Measurements from ENCODE around the gene ETS1.
A peak's percentile ranks its signal among the peaks of the same experiment; 100 is the strongest.

ETS1 gene

DNA sequence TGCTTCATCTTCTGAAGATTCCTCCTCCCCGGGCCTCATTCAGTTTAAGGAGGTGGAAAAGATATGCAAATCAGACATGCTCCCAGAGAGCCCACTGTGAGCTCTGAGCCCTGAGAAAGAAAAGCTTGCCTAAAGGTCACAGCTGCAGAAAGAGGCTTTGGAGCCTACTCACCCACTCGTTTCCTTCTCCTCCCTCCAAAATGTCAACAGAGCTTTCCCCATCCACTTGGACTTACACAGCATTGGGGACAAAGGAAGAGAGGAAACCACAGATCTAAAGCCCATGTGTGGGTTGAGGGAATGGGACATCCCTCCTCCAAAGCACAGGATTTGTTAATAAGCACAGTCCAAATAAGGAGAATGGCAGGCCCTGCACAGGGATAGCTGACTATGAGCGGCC lies 158.4 kb downstream of the ETS1 start:
- TF ChIP-seq, protein P1, sequence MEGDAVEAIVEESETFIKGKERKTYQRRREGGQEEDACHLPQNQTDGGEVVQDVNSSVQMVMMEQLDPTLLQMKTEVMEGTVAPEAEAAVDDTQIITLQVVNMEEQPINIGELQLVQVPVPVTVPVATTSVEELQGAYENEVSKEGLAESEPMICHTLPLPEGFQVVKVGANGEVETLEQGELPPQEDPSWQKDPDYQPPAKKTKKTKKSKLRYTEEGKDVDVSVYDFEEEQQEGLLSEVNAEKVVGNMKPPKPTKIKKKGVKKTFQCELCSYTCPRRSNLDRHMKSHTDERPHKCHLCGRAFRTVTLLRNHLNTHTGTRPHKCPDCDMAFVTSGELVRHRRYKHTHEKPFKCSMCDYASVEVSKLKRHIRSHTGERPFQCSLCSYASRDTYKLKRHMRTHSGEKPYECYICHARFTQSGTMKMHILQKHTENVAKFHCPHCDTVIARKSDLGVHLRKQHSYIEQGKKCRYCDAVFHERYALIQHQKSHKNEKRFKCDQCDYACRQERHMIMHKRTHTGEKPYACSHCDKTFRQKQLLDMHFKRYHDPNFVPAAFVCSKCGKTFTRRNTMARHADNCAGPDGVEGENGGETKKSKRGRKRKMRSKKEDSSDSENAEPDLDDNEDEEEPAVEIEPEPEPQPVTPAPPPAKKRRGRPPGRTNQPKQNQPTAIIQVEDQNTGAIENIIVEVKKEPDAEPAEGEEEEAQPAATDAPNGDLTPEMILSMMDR (IDR thresholded peaks at IDR 0.05; ENCODE audit: low read length, missing control alignments): no peak
- peak; percentile 55 for DNase-seq (ENCODE audit: low read depth)
- H3K4me3 ChIP-seq (replicated peaks; ENCODE audit: low read depth, low read length): no peak overlapping the region

DNA sequence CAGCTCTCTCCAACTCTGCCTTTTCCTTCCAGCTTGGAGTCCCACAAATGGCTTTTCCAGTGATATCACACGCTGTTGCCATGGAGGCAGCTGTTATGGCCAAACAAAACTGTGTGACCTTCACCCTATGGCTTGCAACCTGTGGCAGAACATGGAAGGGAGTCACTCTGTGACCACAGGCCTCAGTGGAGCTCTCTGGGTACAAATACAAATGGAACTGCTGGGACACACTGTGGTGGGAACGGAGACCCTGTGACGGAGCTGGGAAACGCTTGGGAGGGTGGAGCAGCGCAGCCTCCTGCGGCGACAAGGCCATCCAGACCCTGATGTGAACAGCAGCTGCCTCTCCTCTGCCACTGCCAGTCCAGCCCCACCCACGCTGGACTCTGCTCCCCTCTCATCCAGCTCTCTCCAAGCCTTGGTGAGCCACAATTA lies 162.5 kb downstream of the ETS1 start:
- DNase-seq (ENCODE audit: low read depth): peak; percentile 59
- TF ChIP-seq, protein P1 (IDR thresholded peaks at IDR 0.05; ENCODE audit: low read length, missing control alignments): no peak
- no peak overlapping the region for H3K4me3 ChIP-seq (replicated peaks; ENCODE audit: low read depth, low read length)

DNA sequence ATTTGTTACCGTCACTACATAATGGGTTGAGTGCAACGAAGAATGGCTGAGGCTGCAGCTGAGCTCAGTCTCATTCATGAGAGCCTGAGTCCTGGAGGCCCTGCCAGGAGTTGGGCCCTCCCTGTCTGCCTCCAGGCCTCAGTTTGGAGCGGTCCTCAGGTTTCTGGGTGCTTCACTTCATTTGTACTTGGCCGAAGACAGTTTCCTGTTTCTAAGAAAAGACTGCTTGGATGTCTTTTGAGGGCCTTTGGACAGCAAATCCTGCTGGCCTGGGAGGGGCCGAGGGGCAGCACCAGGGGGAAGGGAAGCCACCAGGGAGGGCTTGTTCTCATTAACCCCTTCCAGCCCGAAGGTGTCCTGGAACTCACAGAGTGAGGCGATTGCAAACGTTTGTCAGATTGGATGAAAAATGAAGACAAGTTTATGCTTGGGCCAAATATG lies 163.1 kb downstream of the ETS1 start:
- DNase-seq (ENCODE audit: low read depth): peak; percentile 55
- TF ChIP-seq, protein P1 (IDR thresholded peaks at IDR 0.05; ENCODE audit: low read length, missing control alignments): no peak
- no peak overlapping the region for H3K4me3 ChIP-seq (replicated peaks; ENCODE audit: low read depth, low read length)

DNA sequence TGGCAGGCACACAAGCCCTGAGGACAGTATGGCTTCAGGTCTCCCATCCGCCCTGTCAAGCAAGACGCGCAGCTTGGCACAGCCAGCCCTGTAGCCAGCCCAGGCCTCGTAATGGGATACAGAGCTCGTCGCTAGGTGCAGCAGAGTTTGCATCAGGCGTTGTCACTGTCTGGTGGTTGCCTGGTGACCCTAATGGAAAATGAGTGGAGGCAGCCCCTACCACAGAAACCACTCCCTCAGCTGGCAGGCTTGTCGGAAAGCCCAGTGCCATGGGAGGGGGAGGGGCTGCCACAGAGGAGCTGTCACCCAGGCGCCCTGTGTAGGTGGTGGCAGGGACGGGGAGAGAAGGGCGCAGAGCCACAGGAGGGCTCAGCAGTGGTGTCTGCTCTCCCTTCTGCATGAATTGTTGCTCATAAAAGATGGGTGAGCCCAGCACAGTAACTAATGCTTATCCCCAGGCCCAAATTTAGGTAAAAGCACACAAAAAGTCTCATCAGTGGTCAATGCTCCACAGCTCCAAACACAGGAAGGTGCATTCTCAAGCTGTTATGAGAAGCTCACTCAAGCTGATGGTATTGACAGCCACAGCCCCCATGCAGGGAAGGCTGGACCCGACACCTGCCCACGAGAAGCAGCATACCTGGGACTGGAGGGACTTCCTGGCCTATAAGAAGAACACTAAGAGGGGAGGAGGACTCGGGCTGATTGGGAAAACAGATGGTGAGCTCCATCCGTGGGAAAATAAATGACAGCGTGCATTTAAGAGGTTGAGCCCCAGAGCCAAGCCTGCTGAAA lies 164.6 kb downstream of the ETS1 start:
- TF ChIP-seq, protein P1 (IDR thresholded peaks at IDR 0.05; ENCODE audit: low read length, missing control alignments): no peak
- DNase-seq (ENCODE audit: low read depth): no peak
- no peak overlapping the region for H3K4me3 ChIP-seq (replicated peaks; ENCODE audit: low read depth, low read length)

DNA sequence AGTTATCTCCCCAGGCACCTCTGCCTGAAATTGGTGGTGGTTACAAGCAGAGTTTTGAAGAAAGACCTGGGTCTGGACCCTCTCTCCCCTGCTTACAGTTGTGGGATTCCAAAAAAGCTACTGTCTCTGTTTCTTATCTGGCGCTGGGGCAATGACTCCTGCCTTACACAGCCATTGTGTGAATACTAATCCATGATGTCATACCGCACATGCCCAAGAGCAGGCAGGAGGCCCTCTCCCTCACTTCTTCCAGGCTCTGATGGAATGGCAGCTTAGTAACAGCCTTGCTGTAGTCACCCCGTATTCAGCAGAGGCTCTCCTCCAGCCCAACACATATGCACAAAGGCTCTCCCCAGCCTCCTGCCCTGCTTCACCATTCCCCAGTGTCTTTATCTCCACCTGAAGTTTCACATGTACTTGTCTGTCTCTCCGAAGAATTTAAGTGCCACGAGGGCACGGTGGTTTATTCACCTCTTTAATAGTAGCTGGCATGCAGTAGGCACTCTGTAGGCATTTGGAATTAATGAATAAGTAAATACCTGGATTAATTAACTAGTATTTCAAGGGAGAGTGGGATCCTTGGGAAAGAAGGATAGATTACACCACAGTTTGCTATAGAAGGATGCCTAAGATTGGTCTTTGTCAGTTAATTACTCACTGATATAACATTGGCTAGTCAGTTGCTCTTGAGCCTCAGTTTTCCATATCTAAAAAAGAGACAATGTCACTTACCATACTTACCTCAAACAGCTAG lies 165.6 kb downstream of the ETS1 start:
- no peak overlapping the region for H3K4me3 ChIP-seq (replicated peaks; ENCODE audit: low read depth, low read length)
- TF ChIP-seq, protein P1 (IDR thresholded peaks at IDR 0.05; ENCODE audit: low read length, missing control alignments): no peak
- peak; percentile 77 for DNase-seq (ENCODE audit: low read depth)

DNA sequence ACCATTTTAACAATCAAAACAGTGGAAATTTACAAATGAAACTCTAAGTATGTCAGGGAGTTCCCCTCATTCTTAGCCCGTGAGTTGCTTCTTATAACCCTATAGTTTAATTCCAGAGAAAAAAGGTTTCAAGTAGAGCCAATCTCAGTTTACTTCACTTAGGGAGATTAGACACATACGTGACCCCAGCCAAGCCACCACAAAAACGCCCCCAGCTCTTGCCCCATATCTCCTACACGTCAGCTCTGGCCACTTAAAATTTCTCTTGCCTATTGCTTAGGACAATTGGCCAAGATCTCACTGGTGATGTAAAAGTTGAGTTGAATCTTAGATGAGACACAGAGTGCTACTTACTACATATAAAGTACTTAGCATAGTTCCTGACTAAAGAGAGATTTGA lies 166.4 kb downstream of the ETS1 start:
- no peak overlapping the region for H3K4me3 ChIP-seq (replicated peaks; ENCODE audit: low read depth, low read length)
- TF ChIP-seq, protein P1 (IDR thresholded peaks at IDR 0.05; ENCODE audit: low read length, missing control alignments): no peak
- DNase-seq (ENCODE audit: low read depth): peak; percentile 95

All from fibroblast of pulmonary artery (primary cell).